IMR-90 (cell line): ENCODE measurements around the gene SLC4A7. TPM values are rescaled to one million over a fixed set of nuclear protein-coding genes. Genes with fewer than 3 reads are reported as not detected.

Experiments
- ATAC-seq: fragments of 200-7000 bp; cut with Tn5 transposase; 2 replicates; pipeline ENCODE4 v1.9.1; 2020; ENCODE audit warnings: low read depth, mild to moderate bottlenecking, moderate library complexity
- BruUV-seq: library from RNA; stranded (reverse); fragments of 400-500 nt; replicated peaks from 2 replicates; lab custom pipeline; 2021; lab: Mats Ljungman, UMichigan
- CTCF ChIA-PET: fragments of 300-600 bp; formaldehyde crosslinking; extraction: SDS; loops from one replicate; lab custom pipeline; 2021; ENCODE audit warnings: antibody characterized with exemption; lab: Yijun Ruan, JAX
- POLR2A ChIA-PET: fragments of 300-600 bp; sonication (Branson Sonifier 250); formaldehyde crosslinking; loops from one replicate; lab custom pipeline; 2022; ENCODE audit warnings: antibody characterized with exemption; ENCODE audit not compliant: unreplicated experiment; lab: Charles Lee
- DNase-seq: peaks from one replicate; pipeline ENCODE4 v3.0.0; 2013
- H2AFZ ChIP-seq: replicated peaks from 2 replicates; pipeline ENCODE3; 2013; ENCODE audit warnings: low read length, mild to moderate bottlenecking; ENCODE audit not compliant: poor library complexity
- H2AK5ac ChIP-seq: 2 replicates; pipeline ENCODE4 v1.6.1; 2013; ENCODE audit warnings: low read depth, low read length, inconsistent platforms
- H2AK9ac ChIP-seq: replicated peaks from 2 replicates; pipeline ENCODE3; 2013; ENCODE audit warnings: mild to moderate bottlenecking, low read depth, low read length, moderate library complexity; ENCODE audit not compliant: poor library complexity
- H2BK120ac ChIP-seq: 2 replicates; pipeline ENCODE4 v1.6.1; 2013; ENCODE audit warnings: low read depth, low read length, inconsistent platforms
- H2BK15ac ChIP-seq: 3 replicates; pipeline ENCODE4 v1.6.1; 2013; ENCODE audit warnings: low read depth, low read length, inconsistent platforms
- H2BK20ac ChIP-seq: 2 replicates; pipeline ENCODE4 v1.6.1; 2013; ENCODE audit warnings: low read depth, mild to moderate bottlenecking, inconsistent platforms, low read length, moderate library complexity
- H2BK5ac ChIP-seq: 2 replicates; pipeline ENCODE4 v1.6.1; 2013; ENCODE audit warnings: mild to moderate bottlenecking, low read depth, low read length, inconsistent platforms; ENCODE audit not compliant: poor library complexity, severe bottlenecking
- H3K14ac ChIP-seq: replicated peaks from 2 replicates; pipeline ENCODE4 v1.6.1; 2013; ENCODE audit warnings: low read depth, low read length, inconsistent platforms
- H3K18ac ChIP-seq: 2 replicates; pipeline ENCODE4 v1.6.1; 2013; ENCODE audit warnings: low read depth, low read length, control low read depth
- H3K23ac ChIP-seq: 2 replicates; pipeline ENCODE4 v1.6.1; 2013; ENCODE audit warnings: low read depth, low read length, inconsistent platforms
- H3K27ac ChIP-seq: 2 replicates; pipeline ENCODE4 v1.5.1; 2013; ENCODE audit warnings: mild to moderate bottlenecking, control low read depth, low read length; ENCODE audit not compliant: insufficient read depth
- H3K27me3 ChIP-seq: 2 replicates; pipeline ENCODE4 v1.6.1; 2013; ENCODE audit warnings: low read length; ENCODE audit not compliant: control insufficient read depth, insufficient read depth
- H3K36me3 ChIP-seq: 2 replicates; pipeline ENCODE4 v1.6.1; 2013; ENCODE audit warnings: low read length, mixed read lengths; ENCODE audit not compliant: control insufficient read depth, insufficient read depth
- H3K4ac ChIP-seq: 2 replicates; pipeline ENCODE4 v1.6.1; 2013; ENCODE audit warnings: low read depth, low read length, inconsistent platforms
- H3K4me1 ChIP-seq: 2 replicates; pipeline ENCODE4 v1.6.1; 2013; ENCODE audit warnings: low read length, mixed read lengths; ENCODE audit not compliant: control insufficient read depth, insufficient read depth
- H3K4me2 ChIP-seq: 2 replicates; pipeline ENCODE4 v1.6.1; 2013; ENCODE audit warnings: low read depth, mild to moderate bottlenecking, control low read depth, low read length, moderate library complexity
- H3K4me3 ChIP-seq: 2 replicates; pipeline ENCODE4 v1.5.1; 2013; ENCODE audit warnings: low read depth, mild to moderate bottlenecking, control low read depth, low read length, moderate library complexity; ENCODE audit not compliant: insufficient read depth
- H3K56ac ChIP-seq: 2 replicates; pipeline ENCODE4 v1.6.1; 2013; ENCODE audit warnings: low read length, inconsistent platforms; ENCODE audit not compliant: insufficient read depth; ENCODE audit errors: extremely low read depth
- H3K79me1 ChIP-seq, 2 experiments: 2 replicates each; pipeline ENCODE4 v1.6.1; 2013; ENCODE audit warnings: low read length in 2 of 2, inconsistent platforms in 1 of 2, low read depth in 1 of 2
- H3K9ac ChIP-seq: 2 replicates; pipeline ENCODE4 v1.6.1; 2013; ENCODE audit warnings: low read depth, low read length, control low read depth
- H3K9me1 ChIP-seq: 2 replicates; pipeline ENCODE4 v1.6.1; 2013; ENCODE audit warnings: low read length, inconsistent platforms; ENCODE audit not compliant: insufficient read depth
- H3K9me3 ChIP-seq: 2 replicates; pipeline ENCODE4 v1.6.1; 2013; ENCODE audit warnings: low read length; ENCODE audit not compliant: control insufficient read depth, insufficient read depth
- H4K20me1 ChIP-seq: 2 replicates; pipeline ENCODE4 v1.6.1; 2013; ENCODE audit warnings: low read length, inconsistent platforms; ENCODE audit not compliant: insufficient read depth
- H4K5ac ChIP-seq: 2 replicates; pipeline ENCODE4 v1.6.1; 2013; ENCODE audit warnings: mild to moderate bottlenecking, low read depth, low read length, control low read depth
- H4K8ac ChIP-seq, 2 experiments: 2 replicates each; pipeline ENCODE4 v1.6.1; 2013; ENCODE audit warnings: low read depth in 2 of 2, low read length in 2 of 2, control low read depth in 1 of 2, inconsistent platforms in 1 of 2
- H4K91ac ChIP-seq: 2 replicates; pipeline ENCODE4 v1.6.1; 2013; ENCODE audit warnings: low read depth, low read length, inconsistent platforms; ENCODE audit not compliant: insufficient read depth
- BHLHE40 ChIP-seq: fragments of 150-350 bp; IDR thresholded peaks from 2 replicates; pipeline ENCODE4 v1.6.1; 2016; ENCODE audit warnings: mild to moderate bottlenecking, low read depth, low read length
- CEBPB ChIP-seq: IDR thresholded peaks from 2 replicates; pipeline ENCODE4 v1.6.1; 2012; ENCODE audit warnings: low read depth, low read length, improper control_type of control experiment
- CHD1 ChIP-seq: IDR thresholded peaks from 2 replicates; pipeline ENCODE4 v1.6.1; 2012; ENCODE audit warnings: low read depth, low read length, improper control_type of control experiment
- CTCF ChIP-seq: conservative IDR thresholded peaks from 2 replicates; pipeline ENCODE4 v1.5.1; 2012; ENCODE audit warnings: mild to moderate bottlenecking, low read depth, low read length, improper control_type of control experiment
- ELK1 ChIP-seq: fragments of 150-350 bp; IDR thresholded peaks from 2 replicates; pipeline ENCODE4 v1.6.1; 2016; ENCODE audit warnings: low read depth, mild to moderate bottlenecking, low read length, moderate library complexity, borderline replicate concordance
- FOS ChIP-seq: fragments of 150-350 bp; IDR thresholded peaks from 2 replicates; pipeline ENCODE4 v1.6.1; 2016; ENCODE audit warnings: low read depth, low read length
- MAFK ChIP-seq: IDR thresholded peaks from 2 replicates; pipeline ENCODE4 v1.6.1; 2012; ENCODE audit warnings: low read depth, low read length, improper control_type of control experiment
- MAZ ChIP-seq: IDR thresholded peaks from 2 replicates; pipeline ENCODE4 v1.6.1; 2012; ENCODE audit warnings: low read depth, mild to moderate bottlenecking, low read length, improper control_type of control experiment, moderate library complexity, borderline replicate concordance
- MXI1 ChIP-seq: IDR thresholded peaks from 2 replicates; pipeline ENCODE4 v1.6.1; 2012; ENCODE audit warnings: low read depth, mild to moderate bottlenecking, low read length, moderate library complexity, borderline replicate concordance
- NFE2L2 ChIP-seq: fragments of 150-350 bp; IDR thresholded peaks from 2 replicates; pipeline ENCODE4 v1.6.1; 2016; ENCODE audit warnings: low read depth, mild to moderate bottlenecking, low read length
- POLR2A ChIP-seq: IDR thresholded peaks from 2 replicates; pipeline ENCODE4 v1.6.1; 2012; ENCODE audit warnings: mild to moderate bottlenecking, low read depth, low read length
- RAD21 ChIP-seq: IDR thresholded peaks from 2 replicates; pipeline ENCODE4 v1.6.1; 2012; ENCODE audit warnings: low read length, improper control_type of control experiment
- RCOR1 ChIP-seq: IDR thresholded peaks from 2 replicates; pipeline ENCODE4 v1.6.1; 2012; ENCODE audit warnings: mild to moderate bottlenecking, low read length, improper control_type of control experiment; ENCODE audit not compliant: insufficient replicate concordance
- RFX5 ChIP-seq: IDR thresholded peaks from 2 replicates; pipeline ENCODE4 v1.8.0; 2012; ENCODE audit warnings: low read depth, mild to moderate bottlenecking, low read length, moderate library complexity
- SMC3 ChIP-seq: fragments of 150-350 bp; IDR thresholded peaks from 2 replicates; pipeline ENCODE4 v1.6.1; 2016; ENCODE audit warnings: low read depth, mild to moderate bottlenecking, antibody characterized with exemption, low read length, moderate library complexity
- WGBS, 2 experiments: methylation state at CpG; one replicate each; pipeline versions ENCODE4 v1.1.5 to v1.1.7; 2013; ENCODE audit warnings: missing lambda C conversion rate in 2 of 2; ENCODE audit not compliant: insufficient read length in 1 of 2; ENCODE audit errors: extremely low coverage in 2 of 2; 5-methylcytosine and 5-hydroxymethylcytosine counted together
- dilution Hi-C: fragments of 300-500 bp; cut with HindIII; formaldehyde crosslinking; loops from one replicate; pipeline ENCODE4 v1.14.3; 2018; ENCODE audit warnings: low sequenced_read_pairs; ENCODE audit not compliant: unreplicated experiment
- in situ Hi-C: fragments of 300-500 bp; cut with MboI; formaldehyde crosslinking; loops from 3 replicates; pipeline ENCODE4 v1.14.3; 2019; ENCODE audit warnings: low sequenced_read_pairs, inconsistent platforms, mixed read lengths
- intact Hi-C: fragments of 100-400 bp; cut with micrococcal nuclease; formaldehyde crosslinking; loops from 2 replicates; pipeline ENCODE4 v1.10.0; 2022
- polyA plus RNA-seq, 3 experiments: library from polyadenylated mRNA; depleted of rRNA; stranded (reverse); fragments of >200 nt; gene quantifications; 2 replicates each; pipeline ENCODE4 v1.2.3, GENCODE V29; 2012; ENCODE audit warnings: low replicate concordance in 1 of 3
- total RNA-seq: library from RNA; depleted of rRNA; stranded (reverse); fragments of >200 nt; gene quantifications from 2 replicates; pipeline ENCODE4 v1.2.3, GENCODE V29; 2012
- TF ChIP-seq, protein P1 (sequence below): fragments of 150-350 bp; IDR thresholded peaks from 2 replicates; pipeline ENCODE4 v1.6.1; 2017; ENCODE audit warnings: mild to moderate bottlenecking, antibody characterized with exemption, low read length, low read depth

SLC4A7 gene
- total and polyA plus RNA-seq, 2 of the 4 experiments (the other 2 are of a cell fraction) = 17.7 to 50.4 TPM

DNA sequence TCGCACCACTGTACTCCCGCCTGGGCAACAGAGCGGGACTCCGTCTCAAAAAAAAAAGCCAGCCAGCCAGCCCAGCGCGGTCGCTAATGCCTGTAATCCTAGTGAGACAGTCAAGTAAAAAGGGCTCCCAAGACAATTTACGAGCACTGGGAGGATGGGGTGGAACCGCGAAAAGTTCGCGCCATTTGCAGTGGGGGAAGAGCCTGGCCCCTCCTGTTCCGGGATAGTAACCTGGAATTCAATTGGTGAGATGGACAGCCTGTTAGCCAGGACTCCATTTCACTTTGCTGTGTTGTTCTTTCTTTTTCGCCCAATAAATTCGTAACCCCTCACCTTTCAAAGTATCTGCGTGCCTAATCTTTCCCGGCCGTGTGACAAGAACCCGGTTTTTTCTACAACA lies 19.5 kb downstream of the SLC4A7 start:
- H3K9me3 ChIP-seq = no peaks in the 10 kb centered on the region
- BruUV-seq = no TSS peak
- no peak overlapping the region for H2BK5ac ChIP-seq
- H3K23ac ChIP-seq = no peak overlapping the region
- no peak overlapping the region for H2AK5ac ChIP-seq
- in situ Hi-C loops = no loop called here
- H3K36me3 ChIP-seq = no peaks in the 10 kb centered on the region; the same call in 1 of the 2 replicates
- no peaks in the 10 kb centered on the region for H3K9me1 ChIP-seq
- peaks cover 3% of the 10 kb centered on the region; the same call in 1 of the 2 replicates for H3K4me1 ChIP-seq
- POLR2A ChIA-PET = no interaction called here
- no peak for ATAC-seq
- H3K56ac ChIP-seq = no peak overlapping the region
- TF ChIP-seq FOS (no peak), MXI1 (no peak), MAFK (no peak), POLR2A (no peak), RFX5 (no peak), MAZ (no peak), CTCF (no peak), NFE2L2 (no peak), ELK1 (no peak), CEBPB (no peak), BHLHE40 (no peak), RAD21 (no peak), SMC3 (no peak), RCOR1 (no peak), CHD1 (no peak)
- TF ChIP-seq, protein P1, sequence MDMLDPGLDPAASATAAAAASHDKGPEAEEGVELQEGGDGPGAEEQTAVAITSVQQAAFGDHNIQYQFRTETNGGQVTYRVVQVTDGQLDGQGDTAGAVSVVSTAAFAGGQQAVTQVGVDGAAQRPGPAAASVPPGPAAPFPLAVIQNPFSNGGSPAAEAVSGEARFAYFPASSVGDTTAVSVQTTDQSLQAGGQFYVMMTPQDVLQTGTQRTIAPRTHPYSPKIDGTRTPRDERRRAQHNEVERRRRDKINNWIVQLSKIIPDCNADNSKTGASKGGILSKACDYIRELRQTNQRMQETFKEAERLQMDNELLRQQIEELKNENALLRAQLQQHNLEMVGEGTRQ = no peak
- H2BK120ac ChIP-seq = no peak overlapping the region
- intact Hi-C loops = no loop called here
- H2BK20ac ChIP-seq = no peak overlapping the region
- 98% methylated on average over 16 of the region's 19 CpGs; no CpG with 5 or more reads in 1 of the 2 experiments for WGBS, 2 experiments
- H2BK15ac ChIP-seq = no peak overlapping the region
- no peak overlapping the region for H3K4ac ChIP-seq
- H3K4me3 ChIP-seq = no peak overlapping the region
- no peak overlapping the region for H4K8ac ChIP-seq
- peaks cover 68% of the 10 kb centered on the region for H4K20me1 ChIP-seq
- no peak overlapping the region for H4K91ac ChIP-seq
- no peak overlapping the region for H3K18ac ChIP-seq
- H3K27me3 ChIP-seq = no peaks in the 10 kb centered on the region
- H4K5ac ChIP-seq = no peak overlapping the region
- peaks cover 15 to 39% of the 10 kb centered on the region in 2 experiments for H3K79me1 ChIP-seq
- H3K9ac ChIP-seq = no peak overlapping the region
- no peak overlapping the region for H2AK9ac ChIP-seq
- dilution Hi-C loops = no loop called here
- no peak for DNase-seq
- H3K14ac ChIP-seq = no peak overlapping the region
- H3K4me2 ChIP-seq = no peak overlapping the region
- H3K27ac ChIP-seq = no peak overlapping the region
- CTCF ChIA-PET = no interaction called here
- no peak overlapping the region for H2AFZ ChIP-seq
